Mucosa of gallbladder (tissue), 1 donor: Measurements from ENCODE around the gene JARID2. TPM values are rescaled to one million over a fixed set of nuclear protein-coding genes. Genes with fewer than 3 reads are reported as not detected.

ENCODE experiments used
- DNase-seq: peaks from one replicate; pipeline ENCODE4 v3.0.0-alpha.2; 2020; ENCODE audit warnings: low spot score
- total RNA-seq: library from RNA; stranded (reverse); gene quantifications from one replicate; pipeline ENCODE4 v1.2.1, GENCODE V29; 2021
- donor health status: DM: no; HTN: no; CAD: no.

Gene JARID2
- total RNA-seq, 1 donor from 2014 or later, result 10.7 TPM

DNA sequence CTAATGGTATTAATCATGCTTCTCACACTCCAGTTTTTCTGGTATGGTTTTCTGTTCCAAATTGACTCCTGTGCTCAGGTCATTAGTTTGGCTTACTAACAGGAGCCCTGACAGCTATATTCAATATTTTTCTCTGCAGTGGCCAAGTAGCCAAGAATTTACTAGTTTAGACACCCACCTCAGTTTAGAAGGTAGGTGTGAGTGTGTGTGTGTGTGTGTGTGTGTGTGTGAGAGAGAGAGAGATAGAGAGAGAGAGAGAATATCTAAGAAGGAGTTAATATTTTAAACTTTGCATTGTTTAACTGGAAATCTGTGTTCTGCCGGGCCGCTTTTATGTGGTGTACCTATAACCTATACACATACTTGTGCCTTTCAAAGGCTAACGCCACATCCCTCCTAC is 18.5 kb downstream of the JARID2 start:
- no peak for DNase-seq

DNA sequence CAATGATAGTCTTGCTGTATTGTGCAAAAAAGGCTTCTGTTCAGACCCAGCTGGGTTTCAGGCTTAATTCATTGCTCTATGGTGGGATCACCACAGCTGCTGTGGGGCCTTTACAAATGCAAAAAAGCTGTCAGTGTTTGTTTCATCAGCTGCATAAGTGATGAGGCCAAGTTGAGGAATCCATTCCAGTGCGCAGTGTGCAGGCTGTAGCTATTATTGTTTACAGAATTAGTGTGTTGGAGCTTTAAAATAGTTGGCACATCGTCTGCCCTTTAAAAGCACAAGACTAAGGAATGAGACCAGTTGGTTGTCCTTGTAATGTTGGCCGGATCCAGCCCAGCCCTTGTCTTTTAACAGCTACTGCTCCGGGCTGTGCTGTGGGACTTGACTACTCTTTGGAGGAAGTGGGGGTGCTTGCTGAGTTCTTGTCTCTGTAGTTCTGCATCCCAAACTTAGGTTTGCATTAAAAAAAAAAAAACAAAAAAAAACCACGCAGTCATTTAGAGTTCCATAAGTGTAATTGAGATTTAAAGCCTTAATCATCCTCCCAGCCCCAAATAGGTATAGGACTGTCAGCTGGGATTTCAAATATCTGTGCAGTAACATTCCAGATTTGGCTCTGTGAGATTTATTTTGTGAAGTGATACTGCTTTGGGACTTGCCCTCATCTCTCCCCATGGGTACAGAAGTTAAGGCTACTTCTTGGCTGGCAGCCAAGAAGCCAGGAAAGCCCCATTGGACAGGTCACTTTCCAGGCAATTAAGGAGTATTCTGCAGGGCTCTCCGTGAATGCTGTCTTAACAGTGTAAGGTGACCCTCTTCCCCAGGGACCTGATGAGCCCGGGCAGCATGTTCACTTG is 19.3 kb downstream of the JARID2 start:
- DNase-seq, result no peak

DNA sequence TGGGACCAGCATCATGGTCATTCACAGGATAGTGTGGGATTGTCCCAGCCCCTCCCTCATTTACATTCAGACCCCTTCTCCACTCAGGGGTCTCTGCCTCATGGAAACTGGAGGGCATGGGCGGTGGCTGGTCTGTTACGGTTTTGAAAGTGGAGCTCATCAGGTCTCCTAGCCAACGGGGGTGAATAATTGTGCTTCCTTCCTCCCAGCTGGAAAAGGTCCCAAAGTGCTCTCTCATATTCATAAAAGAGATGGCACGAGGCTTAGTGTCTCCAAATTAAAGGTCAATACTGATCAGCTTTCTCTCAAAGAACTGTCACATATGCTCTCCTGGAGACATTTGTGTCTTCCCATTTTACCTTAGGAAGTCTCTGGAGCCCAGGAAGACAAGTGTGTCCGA is 19.9 kb downstream of the JARID2 start:
- DNase-seq, result no peak

DNA sequence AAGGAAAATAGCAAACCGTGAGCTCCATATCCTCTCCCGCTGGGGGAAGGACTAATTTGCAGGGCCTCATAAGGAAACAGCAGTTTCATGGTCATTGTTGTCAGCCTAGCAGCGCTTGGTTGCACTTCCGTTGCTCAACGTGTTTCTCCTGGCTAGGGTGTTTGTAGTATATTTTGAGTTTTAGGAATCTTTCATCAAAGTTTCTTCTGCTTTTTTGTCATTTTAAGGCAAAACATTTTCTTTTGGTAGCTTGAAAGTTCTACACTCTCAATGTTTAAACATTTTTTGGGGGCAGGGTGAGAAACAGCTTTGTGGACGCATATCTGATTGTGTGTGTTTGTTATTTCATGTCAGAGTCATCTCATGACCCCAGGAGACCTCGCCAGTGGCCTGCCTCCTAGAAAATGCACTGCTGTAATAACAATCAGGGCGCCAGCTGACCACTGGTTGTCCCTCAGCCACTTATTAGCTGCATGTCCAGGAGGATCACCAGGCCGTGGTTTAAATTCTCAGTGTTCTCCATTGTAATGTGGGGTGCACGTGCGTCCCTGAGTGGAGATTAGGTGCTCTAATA is 20.6 kb downstream of the JARID2 start:
- DNase-seq, result no peak

DNA sequence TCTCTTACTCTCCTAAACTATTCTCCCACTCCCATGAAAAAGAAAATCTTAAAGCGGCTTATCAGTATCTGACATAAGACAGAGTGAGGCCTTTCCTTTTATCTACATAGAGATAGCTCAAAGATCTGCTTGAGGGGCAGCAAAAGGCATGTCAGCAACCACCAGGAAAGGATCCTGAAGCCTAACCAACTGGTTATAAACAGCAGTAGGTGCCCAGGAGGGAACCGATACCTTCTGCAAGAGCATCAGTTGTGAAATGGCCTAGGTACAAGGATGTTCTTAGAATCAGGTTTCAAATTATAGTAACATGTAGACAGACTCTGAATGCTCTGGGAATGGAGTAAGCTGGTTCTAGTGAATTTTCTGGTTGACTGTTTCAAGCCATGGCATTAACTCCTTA is 21.4 kb downstream of the JARID2 start:
- DNase-seq, result no peak

DNA sequence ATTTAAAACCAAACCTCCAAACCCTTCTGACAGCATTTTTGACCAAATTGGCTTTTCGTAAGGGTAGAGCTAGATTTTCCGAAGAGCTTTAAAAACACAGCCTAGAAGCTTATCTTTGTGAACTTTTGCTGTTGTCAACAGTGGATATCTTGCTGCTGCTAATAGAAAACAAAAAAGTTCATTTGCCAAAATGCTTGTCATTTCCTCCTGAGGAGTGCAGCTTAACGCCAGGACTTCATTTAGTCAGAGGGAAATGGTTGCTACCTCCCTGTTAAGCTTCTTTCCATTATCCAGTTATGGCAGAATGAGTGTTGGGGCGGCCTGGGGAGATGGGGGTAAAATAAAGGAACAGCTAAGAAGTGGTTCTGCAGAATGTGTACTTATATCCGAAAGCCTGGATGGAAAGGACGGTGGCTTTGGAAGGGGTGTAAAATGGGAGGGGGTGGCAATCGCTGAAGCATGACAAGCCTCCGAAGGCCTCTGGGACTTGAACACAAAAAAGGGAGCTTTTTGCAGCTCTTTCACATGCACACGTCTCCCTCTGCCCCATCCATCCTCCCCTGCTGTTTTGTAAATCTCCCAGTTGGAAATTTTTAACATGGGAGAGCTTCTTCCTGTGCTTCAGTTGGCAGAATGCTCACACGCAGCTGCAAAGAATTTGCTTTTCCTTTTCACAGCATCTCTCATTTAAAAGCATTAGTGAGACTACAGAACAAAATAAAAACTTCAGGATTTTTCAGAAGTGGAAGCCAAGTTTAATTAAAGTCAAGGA is 22.5 kb downstream of the JARID2 start:
- no peak for DNase-seq

DNA sequence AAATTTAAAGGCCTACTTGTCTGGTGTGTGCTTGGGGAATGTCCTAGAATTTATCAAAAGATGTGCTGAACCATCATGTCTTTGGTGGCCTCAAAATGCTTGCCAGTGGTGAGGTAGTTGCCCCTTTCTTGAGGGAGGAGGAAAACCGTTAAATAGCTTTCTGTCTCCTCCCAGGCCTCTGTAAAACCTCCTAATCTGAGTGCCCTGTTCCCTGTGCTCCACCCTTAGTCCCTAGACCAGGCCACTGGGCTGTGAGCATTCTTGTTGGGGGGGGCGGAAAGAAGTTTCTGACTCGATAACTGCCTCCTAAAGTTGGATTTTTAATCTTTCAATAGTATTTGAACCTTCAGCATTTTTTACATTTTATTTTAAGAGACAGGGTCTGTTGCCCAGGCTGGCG is 23.1 kb downstream of the JARID2 start:
- DNase-seq, result no peak

DNA sequence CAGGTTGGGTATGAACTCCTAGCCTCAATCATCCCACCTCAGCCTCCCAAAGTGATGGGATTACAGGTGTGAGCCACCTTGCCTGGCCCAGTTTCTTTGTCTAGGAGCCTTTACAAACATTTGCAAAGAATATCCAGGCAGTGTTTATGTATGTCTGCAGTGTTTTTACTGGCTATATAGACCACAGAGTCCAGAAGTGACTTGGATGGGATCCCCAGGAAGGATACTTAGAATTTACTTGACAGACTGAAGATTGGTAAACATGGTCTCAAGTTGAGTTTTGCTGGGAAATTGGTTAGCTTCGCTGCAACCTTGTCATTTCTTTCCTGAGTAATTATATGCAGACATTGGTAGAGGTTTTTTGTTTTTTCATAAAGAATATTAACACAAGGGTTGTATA is 23.8 kb downstream of the JARID2 start:
- DNase-seq, result no peak

DNA sequence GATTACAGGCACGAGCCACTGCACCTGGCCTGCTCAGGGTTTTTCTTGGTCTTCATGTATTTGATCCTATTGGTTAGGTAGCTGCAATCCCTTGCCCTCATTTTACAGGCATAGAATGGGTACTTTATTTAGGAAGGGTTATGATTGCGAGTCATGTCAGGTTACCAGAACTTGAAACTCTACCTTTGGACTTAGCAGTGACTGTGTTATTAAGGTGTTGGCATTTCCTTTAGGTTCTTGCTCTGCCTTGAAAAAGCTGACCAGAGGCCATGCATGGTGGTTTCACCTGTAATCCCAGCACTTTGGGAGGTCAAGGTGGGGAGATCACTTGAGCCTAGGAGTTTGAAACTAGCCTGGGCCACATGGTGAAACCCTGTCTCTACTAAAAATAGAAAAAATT is 24.5 kb downstream of the JARID2 start:
- DNase-seq, result no peak

DNA sequence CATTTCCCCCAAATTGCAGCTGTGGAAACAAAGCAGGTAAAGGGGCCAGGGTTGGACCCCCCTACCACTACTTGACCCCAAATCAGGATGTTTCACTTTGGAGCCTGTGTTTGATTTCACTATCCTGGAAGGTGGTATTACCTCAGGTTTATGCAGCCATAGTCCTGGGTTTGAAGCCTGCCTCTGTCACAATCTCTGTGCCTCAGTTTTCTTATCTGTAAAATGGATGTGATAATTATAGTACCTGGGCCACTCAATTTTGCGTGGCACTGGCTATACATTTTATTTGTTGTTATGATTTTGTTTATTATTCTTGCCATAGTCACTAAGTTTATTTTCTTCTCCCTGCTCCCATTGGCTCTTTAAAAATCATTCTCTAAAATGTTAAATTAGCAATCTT is 26.7 kb downstream of the JARID2 start:
- DNase-seq, result no peak

DNA sequence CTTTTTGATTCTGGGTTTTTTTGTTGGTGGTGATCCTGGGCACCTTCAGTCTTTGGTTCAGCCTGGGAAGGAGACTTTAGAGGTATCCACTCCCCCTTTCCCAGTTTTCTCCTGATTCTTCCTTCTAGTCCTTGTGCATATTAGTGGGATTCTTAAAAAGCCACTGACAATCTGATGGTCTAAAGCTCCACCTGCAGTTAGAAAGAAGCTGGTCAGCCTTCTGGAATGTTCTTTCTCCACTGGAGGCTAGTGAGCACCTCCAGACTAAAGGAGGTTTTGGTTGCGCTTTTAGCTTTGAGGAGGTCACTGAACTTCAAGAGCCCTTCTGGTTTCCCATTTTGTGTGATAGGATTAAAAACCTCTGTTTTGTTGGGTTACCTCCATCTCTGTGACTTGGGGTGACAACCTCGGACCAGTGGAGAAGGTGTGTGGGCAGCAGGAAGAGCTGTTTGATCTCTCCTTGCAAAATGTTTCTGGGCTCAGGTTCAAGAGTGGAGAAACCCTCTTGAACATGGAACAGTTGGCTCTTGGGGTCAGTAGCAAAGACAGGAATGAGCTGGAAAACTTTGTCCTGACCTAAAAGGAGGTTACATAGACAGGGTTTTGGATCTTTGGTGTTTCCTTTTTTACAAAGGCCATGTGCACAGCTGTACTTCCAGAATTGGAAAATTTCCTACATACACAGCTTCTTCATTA is 29.0 kb downstream of the JARID2 start:
- DNase-seq, result no peak

DNA sequence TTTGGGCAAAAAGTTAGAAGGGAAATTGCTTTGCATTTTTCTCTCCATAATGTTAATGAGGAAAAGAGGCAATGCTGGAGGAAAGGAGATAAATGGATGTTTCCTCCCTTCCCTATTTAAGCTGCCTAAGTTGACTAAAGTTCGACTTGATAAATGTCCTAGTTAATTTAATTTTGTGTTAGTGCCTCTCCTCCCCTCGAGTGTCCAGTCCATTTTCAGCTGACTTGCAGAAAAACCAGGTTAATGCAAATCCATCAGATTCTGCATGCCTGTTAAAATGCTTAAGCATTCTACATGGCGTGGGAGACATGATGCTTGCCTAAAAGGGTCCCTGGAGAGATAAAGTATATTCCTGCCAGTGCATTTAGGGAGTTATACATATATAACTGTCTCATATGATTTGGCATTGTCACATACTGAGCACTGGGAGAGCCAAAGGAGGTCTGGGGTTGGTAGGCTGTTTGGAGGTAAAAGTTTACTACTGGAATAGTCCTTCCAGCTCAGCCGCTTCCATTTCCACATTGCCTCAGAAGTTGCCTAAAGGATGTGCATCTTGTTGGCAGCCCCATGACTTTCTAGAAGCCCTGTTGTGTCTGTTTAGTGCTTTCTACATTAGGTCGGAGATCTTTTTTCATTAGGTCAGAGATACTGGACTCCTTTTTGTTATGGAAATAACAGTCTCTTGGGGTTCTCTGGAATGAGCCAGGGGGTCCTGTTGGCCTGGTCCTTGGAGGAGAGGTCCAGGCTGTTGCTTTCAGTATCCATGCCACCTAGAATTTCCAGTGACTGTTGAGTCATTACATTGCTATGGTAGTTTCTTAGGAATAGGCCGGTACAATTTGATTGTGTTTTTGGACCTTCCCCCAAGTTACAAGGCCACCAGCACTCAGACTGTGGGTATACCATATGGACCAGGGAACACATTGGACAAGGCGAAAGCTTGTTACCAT is 30.4 kb downstream of the JARID2 start:
- no peak for DNase-seq

DNA sequence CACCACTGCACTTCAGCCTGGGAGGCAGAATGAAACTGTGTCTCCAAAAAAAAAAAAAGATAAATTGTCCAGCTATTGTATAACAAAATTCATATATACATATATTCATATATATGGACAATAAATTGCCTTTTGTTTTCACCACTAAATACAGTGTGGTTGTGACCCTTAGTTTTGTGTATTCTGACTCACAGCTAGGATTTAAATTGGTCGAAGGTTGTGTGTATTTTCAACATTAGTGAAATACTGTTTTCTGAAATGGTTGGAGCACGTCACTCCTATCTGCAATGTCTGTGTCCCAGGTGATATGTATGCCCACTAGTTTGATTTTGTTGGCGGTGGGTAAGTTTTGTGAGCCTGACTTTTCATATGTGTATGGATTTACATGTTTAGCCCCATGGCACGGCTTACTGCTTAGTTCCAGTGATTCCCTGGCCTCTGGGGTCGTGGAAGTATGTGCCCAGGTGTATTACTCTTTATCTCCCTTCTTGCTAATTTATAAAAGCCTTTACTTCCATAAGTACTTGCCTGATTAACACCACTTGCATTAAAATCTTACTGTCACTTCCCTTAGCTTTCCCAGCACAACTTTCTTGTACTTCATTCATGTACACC is 33.3 kb downstream of the JARID2 start:
- DNase-seq, result no peak

DNA sequence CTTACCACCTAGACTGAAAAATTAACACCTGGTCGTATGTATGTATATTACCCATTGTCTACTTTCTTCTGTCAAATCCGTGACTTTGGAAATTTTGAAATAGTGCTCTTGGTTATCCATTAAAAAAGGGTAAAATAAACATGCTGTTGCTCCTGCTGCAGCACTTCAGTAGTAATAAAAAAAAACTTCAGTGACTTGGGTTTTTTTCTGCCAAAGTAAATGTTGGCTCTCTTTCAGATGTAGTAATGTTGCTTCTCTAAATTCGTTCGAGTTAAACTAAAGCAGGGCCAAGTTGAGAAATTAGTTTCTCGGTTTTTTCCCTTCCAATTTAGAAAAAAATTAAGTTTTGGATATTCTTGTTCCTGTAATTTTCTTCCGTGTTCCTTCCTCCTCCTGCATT is 34.2 kb downstream of the JARID2 start:
- DNase-seq, result no peak

DNA sequence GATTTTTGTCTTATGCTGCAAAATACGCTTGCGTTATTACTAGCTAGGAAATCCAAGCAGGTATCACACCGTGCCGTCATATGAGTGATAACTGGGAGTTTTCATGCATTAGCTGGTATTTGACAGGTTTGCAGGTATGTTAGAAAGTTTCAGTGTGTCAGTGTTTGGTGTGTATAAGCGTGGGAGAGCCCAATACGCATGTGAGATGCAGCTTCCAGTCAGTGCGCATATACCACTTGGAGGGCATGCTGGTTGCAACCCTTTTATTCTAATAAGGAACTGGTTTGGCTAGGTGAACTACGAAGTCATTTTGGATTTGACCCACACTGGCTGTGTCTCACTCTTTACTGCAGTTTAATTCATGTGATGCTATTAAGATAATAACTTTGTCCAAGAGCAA is 35.1 kb downstream of the JARID2 start:
- DNase-seq, result no peak

DNA sequence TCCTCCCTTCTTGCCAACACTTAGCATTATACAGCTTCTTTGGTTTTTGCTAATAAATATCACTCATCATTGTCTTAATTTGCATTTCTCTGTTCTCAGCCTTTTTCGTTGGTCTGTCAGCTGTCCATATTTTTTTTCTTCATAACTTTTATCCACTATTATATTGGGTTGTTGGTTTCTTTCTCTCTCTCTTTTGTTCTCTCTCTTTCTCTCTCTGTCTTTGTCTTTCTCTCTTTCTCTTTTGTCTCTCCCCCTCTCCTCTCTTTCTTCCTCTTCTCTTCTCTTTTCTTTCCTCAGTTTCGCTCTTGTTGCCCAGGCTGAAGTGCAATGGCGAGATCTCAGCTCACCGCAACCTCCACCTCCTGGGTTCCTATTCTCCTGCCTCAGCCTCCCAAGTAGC is 36.5 kb downstream of the JARID2 start:
- no peak for DNase-seq

DNA sequence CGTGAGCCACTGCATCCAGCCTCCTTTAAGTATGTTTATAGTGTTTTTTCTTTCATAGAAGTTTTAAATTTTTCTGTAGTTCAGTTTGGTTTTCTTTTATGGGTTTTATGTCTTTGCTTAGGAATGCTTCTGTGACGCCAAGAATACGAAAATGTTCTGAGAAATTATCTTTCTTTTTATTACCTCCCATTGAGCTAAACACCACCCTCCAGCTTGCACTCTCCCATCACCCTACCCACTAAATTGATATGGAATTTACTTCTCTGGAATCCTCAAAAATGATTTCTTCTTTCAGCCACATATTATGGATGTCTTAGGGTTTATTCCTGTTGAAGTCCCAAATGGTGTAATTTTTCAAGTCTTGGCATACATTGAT is 38.1 kb downstream of the JARID2 start:
- no peak for DNase-seq

DNA sequence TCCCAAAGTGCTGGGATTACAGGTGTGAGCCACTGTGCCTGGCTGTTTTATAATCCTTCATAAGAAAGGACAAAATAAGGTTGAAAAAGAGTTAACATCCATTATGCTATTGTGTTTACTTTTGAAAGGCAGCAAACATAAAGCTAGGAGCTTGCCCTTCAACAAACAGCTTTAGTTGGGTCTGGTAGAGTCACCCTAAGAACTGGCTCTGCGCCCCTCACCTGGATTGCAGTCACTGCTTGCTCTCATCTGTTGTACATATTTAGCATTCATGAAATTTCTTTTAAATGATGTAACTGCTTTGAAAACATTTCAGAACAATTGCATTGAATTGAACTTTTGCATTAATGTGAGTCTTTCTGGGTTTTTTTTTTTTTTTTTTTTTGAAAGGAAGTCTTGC is 38.9 kb downstream of the JARID2 start:
- DNase-seq, result no peak

DNA sequence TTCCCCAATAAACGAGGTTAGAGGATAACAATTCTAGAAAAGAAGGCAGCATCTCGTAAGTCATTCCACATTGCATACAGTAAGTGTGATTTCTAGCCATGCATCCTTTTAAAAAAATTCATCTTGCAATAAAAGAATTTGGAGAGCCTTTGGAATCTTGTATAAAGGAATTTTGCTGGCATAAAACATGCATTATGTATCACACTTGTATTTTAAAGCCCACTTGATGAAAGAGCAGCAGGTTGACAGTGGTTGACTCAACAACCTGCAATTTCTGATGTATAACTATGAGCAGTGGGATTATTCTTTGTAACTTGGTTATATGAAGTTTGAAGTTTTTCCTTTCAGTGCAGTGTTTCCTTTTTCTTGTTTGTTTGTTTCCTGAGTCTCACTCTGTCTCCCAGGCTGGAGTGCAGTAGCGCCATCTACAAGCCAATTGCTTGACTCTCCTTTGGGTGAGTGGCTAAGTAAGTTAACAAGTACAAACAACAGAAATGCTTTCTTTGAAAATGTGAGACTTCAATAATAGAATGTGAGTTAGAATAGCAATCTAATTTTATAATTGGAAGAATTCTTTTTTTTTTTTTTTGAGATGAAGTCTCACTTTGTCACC is 39.9 kb downstream of the JARID2 start:
- no peak for DNase-seq

DNA sequence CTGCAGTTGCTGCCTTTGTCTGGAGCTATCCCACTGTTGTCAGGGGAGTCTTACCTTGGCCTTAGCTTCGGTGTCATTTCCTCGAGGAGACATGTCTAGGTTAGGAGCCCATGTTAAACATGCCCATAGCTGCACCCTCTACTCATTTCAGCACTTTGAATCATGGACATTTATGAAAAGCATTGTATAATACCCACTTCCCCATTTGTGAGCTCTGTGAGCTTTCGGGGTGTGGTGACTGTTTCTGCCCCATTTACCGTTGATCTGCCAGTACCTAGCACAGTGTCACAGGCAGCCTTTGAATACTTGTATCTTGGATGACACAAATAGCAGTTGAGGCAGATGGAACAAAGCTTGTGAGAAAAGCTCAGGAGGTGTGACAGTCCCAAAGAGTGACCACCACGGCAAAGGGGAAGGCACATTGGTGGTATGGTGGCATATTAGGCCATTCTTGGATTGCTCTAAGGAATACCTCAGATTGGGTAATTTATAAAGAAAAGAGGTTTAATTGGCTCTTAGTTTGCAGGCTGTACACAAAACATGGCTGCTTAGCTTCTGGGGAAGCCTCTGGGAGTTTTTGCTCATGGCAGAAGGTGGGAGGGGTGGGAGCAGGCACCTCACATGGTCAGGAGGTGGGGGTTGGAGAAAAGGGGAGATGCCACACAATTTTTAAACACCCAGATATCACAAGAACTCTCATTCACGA is 42.0 kb downstream of the JARID2 start:
- no peak for DNase-seq
